H1 (cell line): ENCODE data around the gene GHRH. TPM values are rescaled to one million over a fixed set of nuclear protein-coding genes. Genes with fewer than 3 reads are reported as not detected.

ENCODE experiments used
- CTCF ChIA-PET: fragments of 300-600 bp; sonication (Branson Sonifier 250); formaldehyde crosslinking; loops from one replicate; lab custom pipeline; 2021; ENCODE audit not compliant: partially characterized antibody; lab: Charles Lee
- POLR2A ChIA-PET: fragments of 300-600 bp; sonication (Branson Sonifier 250); formaldehyde crosslinking; loops from one replicate; lab custom pipeline; 2021; ENCODE audit warnings: inconsistent platforms; ENCODE audit not compliant: partially characterized antibody; lab: Charles Lee
- DNase-seq, 2 experiments: peaks; one replicate each; pipeline versions ENCODE4 v3.0.0 to v3.0.0-alpha.2; 2010 to 2022; ENCODE audit warnings: low spot score in 2 of 2, low read depth in 1 of 2, mixed read lengths in 1 of 2
- FAIRE-seq: peaks from 2 replicates; lab custom pipeline; 2011; peaks lifted over from hg19 to GRCh38; lab: Jason Lieb, UNC
- H2AFZ ChIP-seq: 2 replicates; pipeline ENCODE4 v1.8.1; 2012; ENCODE audit warnings: low read length, inconsistent platforms
- H2AK5ac ChIP-seq: 2 replicates; pipeline ENCODE4 v1.6.1; 2013; ENCODE audit warnings: low read depth, low read length
- H2BK120ac ChIP-seq: replicated peaks from 2 replicates; pipeline ENCODE3; 2013; ENCODE audit warnings: low read depth, low read length, inconsistent platforms
- H2BK12ac ChIP-seq: 2 replicates; pipeline ENCODE4 v1.6.1; 2013; ENCODE audit warnings: low read depth, low read length
- H2BK15ac ChIP-seq: 2 replicates; pipeline ENCODE4 v1.6.1; 2013; ENCODE audit warnings: low read length
- H2BK20ac ChIP-seq: 2 replicates; pipeline ENCODE4 v1.6.1; 2013; ENCODE audit warnings: low read length
- H2BK5ac ChIP-seq: 2 replicates; pipeline ENCODE4 v1.6.1; 2013; ENCODE audit warnings: low read depth, low read length
- H3K14ac ChIP-seq: 2 replicates; pipeline ENCODE4 v1.6.1; 2013; ENCODE audit warnings: inconsistent platforms; ENCODE audit not compliant: insufficient read length
- H3K18ac ChIP-seq: 2 replicates; pipeline ENCODE4 v1.6.1; 2013; ENCODE audit warnings: low read length; ENCODE audit errors: extremely low read depth
- H3K23ac ChIP-seq: 2 replicates; pipeline ENCODE4 v1.6.1; 2013; ENCODE audit warnings: inconsistent platforms; ENCODE audit not compliant: insufficient read length
- H3K23me2 ChIP-seq: 2 replicates; pipeline ENCODE4 v1.6.1; 2013; ENCODE audit warnings: low read depth, low read length
- H3K27ac ChIP-seq: 2 replicates; pipeline ENCODE4 v1.6.1; 2011; ENCODE audit warnings: low read depth, low read length, inconsistent platforms
- H3K27me3 ChIP-seq, 4 experiments: replicated peaks in 1 of 4; 1 replicate in 1 of 4; 2 replicates in 3 of 4; pipeline versions ENCODE4 v1.6.1 to v1.8.1; 2011 to 2013; ENCODE audit warnings: low read length in 3 of 4, mild to moderate bottlenecking in 3 of 4, inconsistent platforms in 2 of 4, mixed read lengths in 2 of 4, moderate library complexity in 1 of 4; ENCODE audit not compliant: control insufficient read depth in 3 of 4, insufficient read depth in 3 of 4; ENCODE audit errors: extremely low read depth in 1 of 4
- H3K36me3 ChIP-seq, 4 experiments: 2 replicates each; pipeline versions ENCODE4 v1.6.1 to v1.8.1; 2011 to 2013; ENCODE audit warnings: mild to moderate bottlenecking in 4 of 4, low read length in 3 of 4, moderate library complexity in 2 of 4, control low read depth in 1 of 4, inconsistent platforms in 1 of 4; ENCODE audit not compliant: insufficient read depth in 4 of 4, control insufficient read depth in 2 of 4
- H3K4ac ChIP-seq: replicated peaks from 2 replicates; pipeline ENCODE3; 2013; ENCODE audit warnings: low read length, low read depth, mixed read lengths, inconsistent platforms; ENCODE audit not compliant: insufficient read length
- H3K4me1 ChIP-seq, 4 experiments: replicated peaks in 1 of 4; 1 replicate in 1 of 4; 2 replicates in 3 of 4; pipeline versions ENCODE4 v1.6.1 to v1.8.1; 2011 to 2013; ENCODE audit warnings: low read length in 3 of 4, inconsistent platforms in 2 of 4, mixed read lengths in 1 of 4; ENCODE audit not compliant: insufficient read depth in 4 of 4, control insufficient read depth in 3 of 4
- H3K4me2 ChIP-seq, 2 experiments: 2 replicates each; pipeline versions ENCODE4 v1.6.1 to v1.8.1; 2011 to 2013; ENCODE audit warnings: low read depth in 2 of 2, low read length in 2 of 2, control low read depth in 1 of 2, inconsistent platforms in 1 of 2, mild to moderate bottlenecking in 1 of 2; ENCODE audit not compliant: insufficient read depth in 1 of 2
- H3K4me3 ChIP-seq, 4 experiments: fragments of 200-600, 300-600 bp in 1 of 4; sonication (generic), shearing (Covaris generic), sonication (Bioruptor Twin) in 1 of 4; 2 replicates each; pipeline versions ENCODE4 v1.5.1 to v1.8.1; 2011 to 2016; ENCODE audit warnings: low read length in 4 of 4, low read depth in 3 of 4, control low read depth in 2 of 4, inconsistent platforms in 2 of 4, mild to moderate bottlenecking in 2 of 4, mixed read lengths in 1 of 4, moderate library complexity in 1 of 4; ENCODE audit not compliant: insufficient read depth in 2 of 4; ENCODE audit errors: extremely low read depth in 1 of 4
- H3K56ac ChIP-seq: replicated peaks from 2 replicates; pipeline ENCODE3; 2013; ENCODE audit warnings: low read depth, mild to moderate bottlenecking, mixed read lengths, low read length, inconsistent platforms; ENCODE audit not compliant: insufficient read length
- H3K79me1 ChIP-seq: 2 replicates; pipeline ENCODE4 v1.6.1; 2013; ENCODE audit warnings: low read depth, low read length, control low read depth
- H3K79me2 ChIP-seq, 2 experiments: 2 replicates each; pipeline versions ENCODE4 v1.6.1 to v1.8.1; 2012 to 2013; ENCODE audit warnings: low read length in 2 of 2, mild to moderate bottlenecking in 2 of 2, inconsistent platforms in 1 of 2; ENCODE audit not compliant: insufficient read depth in 2 of 2, control insufficient read depth in 1 of 2
- H3K9ac ChIP-seq, 4 experiments: replicated peaks in 1 of 4; 1 replicate in 1 of 4; 2 replicates in 3 of 4; pipeline versions ENCODE4 v1.6.1 to v1.8.1; 2011 to 2013; ENCODE audit warnings: low read depth in 3 of 4, low read length in 3 of 4, control low read depth in 2 of 4, mild to moderate bottlenecking in 2 of 4, moderate library complexity in 2 of 4, inconsistent platforms in 1 of 4; ENCODE audit errors: extremely low read depth in 1 of 4
- H3K9me3 ChIP-seq, 2 experiments: 2 replicates each; pipeline versions ENCODE4 v1.6.1 to v1.8.1; 2012 to 2013; ENCODE audit warnings: mild to moderate bottlenecking in 2 of 2, moderate library complexity in 2 of 2, control low read depth in 1 of 2, inconsistent platforms in 1 of 2, low read depth in 1 of 2, low read length in 1 of 2, mixed read lengths in 1 of 2; ENCODE audit not compliant: insufficient read depth in 2 of 2
- H4K20me1 ChIP-seq, 2 experiments: replicated peaks in 1 of 2; 2 replicates each; pipeline versions ENCODE3 to v1.8.1; 2011 to 2013; ENCODE audit warnings: inconsistent platforms in 2 of 2, low read length in 2 of 2, mild to moderate bottlenecking in 1 of 2; ENCODE audit not compliant: insufficient read depth in 2 of 2, control insufficient read depth in 1 of 2
- H4K5ac ChIP-seq: 2 replicates; pipeline ENCODE4 v1.6.1; 2013; ENCODE audit warnings: low read length, low read depth, mixed read lengths, inconsistent platforms; ENCODE audit not compliant: insufficient read length
- H4K8ac ChIP-seq: 2 replicates; pipeline ENCODE4 v1.8.0; 2013; ENCODE audit warnings: mild to moderate bottlenecking, moderate library complexity, low read length, inconsistent platforms; ENCODE audit not compliant: insufficient read depth; ENCODE audit errors: extremely low read depth
- H4K91ac ChIP-seq: replicated peaks from 2 replicates; pipeline ENCODE3; 2013; ENCODE audit warnings: low read length, mixed read lengths, inconsistent platforms; ENCODE audit not compliant: insufficient read length
- RAD21 ChIP-seq, 2 experiments: IDR thresholded peaks in 1 of 2; conservative IDR thresholded peaks in 1 of 2; 2 replicates each; pipeline ENCODE4 v1.6.1; 2011; ENCODE audit warnings: low read depth in 2 of 2, low read length in 2 of 2, improper control_type of control experiment in 1 of 2, inconsistent platforms in 1 of 2, mild to moderate bottlenecking in 1 of 2, moderate library complexity in 1 of 2
- WGBS, 2 experiments: shearing (Covaris generic) in 1 of 2; methylation state at CpG; one replicate each; pipeline versions ENCODE4 v1.1.6 to v1.1.7; 2013 to 2015; ENCODE audit warnings: low lambda C conversion rate in 2 of 2, mixed read lengths in 2 of 2, inconsistent platforms in 1 of 2, low coverage in 1 of 2, missing lambda C conversion rate in 1 of 2; ENCODE audit not compliant: insufficient replicate concordance in 2 of 2, insufficient coverage in 1 of 2, insufficient read length in 1 of 2; ENCODE audit errors: extremely low coverage in 1 of 2, missing lambda C conversion rate in 1 of 2; 5-methylcytosine and 5-hydroxymethylcytosine counted together
- polyA plus RNA-seq, 7 experiments: library from polyadenylated mRNA; depleted of rRNA in 3 of 7; stranded (reverse) in 5 of 7; unstranded in 2 of 7; fragments of >200 nt in 5 of 7; fragments of 200-250 nt in 2 of 7; gene quantifications; 1 replicate in 5 of 7; 2 replicates in 1 of 7; 4 replicates in 1 of 7; pipeline versions ENCODE4 v1.2.1 to v1.2.3, GENCODE V29; 2011 to 2013; ENCODE audit warnings: missing spikeins in 2 of 7, mixed read lengths in 2 of 7
- total RNA-seq: library from RNA; stranded (reverse); fragmentation: NEBNext Ultra II Directional; extraction: Animal tissue kit (Norgen Biotek cat#: 25700); gene quantifications from 2 replicates; pipeline ENCODE4 v1.2.1, GENCODE V29; 2021
- TF ChIP-seq, protein P1 (sequence below), 3 experiments: IDR thresholded peaks; 1 replicate in 2 of 3; 2 replicates in 1 of 3; pipeline versions ENCODE4 v1.5.1 to v1.6.1; 2011; ENCODE audit warnings: low read length in 3 of 3, mild to moderate bottlenecking in 3 of 3, inconsistent platforms in 2 of 3, low read depth in 1 of 3, moderate library complexity in 1 of 3; ENCODE audit not compliant: insufficient read depth in 1 of 3; ENCODE audit errors: control extremely low read depth in 1 of 3

The GHRH gene
- total and polyA plus RNA-seq, 2 of the 8 experiments (the other 6 are each of a cell fraction or from before 2014, with no cell fraction given): not detected

DNA sequence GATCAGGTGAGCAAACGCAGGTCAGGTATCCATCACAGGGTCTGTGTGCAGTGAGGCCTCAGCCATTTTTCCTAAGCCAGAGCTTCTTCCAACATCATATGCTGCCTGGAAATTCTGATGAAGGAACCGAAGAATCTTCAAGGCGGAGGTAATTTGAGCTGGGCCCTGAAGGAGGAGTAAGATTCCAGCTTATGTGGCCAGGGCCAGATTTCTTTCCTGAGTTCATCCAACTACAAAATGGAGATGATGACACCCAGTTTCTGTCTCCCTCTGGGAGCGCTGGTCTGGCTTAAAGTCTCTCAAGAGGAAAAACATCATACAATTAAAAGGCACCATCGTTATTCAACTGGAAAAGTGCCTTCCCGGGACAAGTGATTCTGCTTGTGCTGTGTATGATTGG lies 20.9 kb upstream of the GHRH start:
- Histone ChIP-seq H2BK12ac (no peak overlapping the region), H3K4ac (no peak overlapping the region), H3K18ac (no peak overlapping the region), H3K9ac (no peak overlapping the region), H2BK5ac (no peak overlapping the region), H3K56ac (no peak overlapping the region), H3K27me3 (0 out of 7 replicates have a peak, but pooled peaks cover 0 to 4% (median 0%) of the 10 kb centered on the region in 4 experiments), H2BK120ac (no peak overlapping the region), H3K79me1 (no peaks in the 10 kb centered on the region), H2AK5ac (no peak overlapping the region), H3K36me3 (no peaks in the 10 kb centered on the region), H3K27ac (no peak overlapping the region), H3K4me2 (no peak overlapping the region), H2BK15ac (no peak overlapping the region), H4K20me1 (no peaks in the 10 kb centered on the region), H3K4me1 (peaks cover 0 to 16% (median 0%) of the 10 kb centered on the region in 4 experiments; a peak in 3 of 7 replicates), H4K8ac (no peak overlapping the region), H2AFZ (peak overlapping the region; percentile 76), H3K9me3 (no peaks in the 10 kb centered on the region), H3K23me2 (no peaks in the 10 kb centered on the region), H3K14ac (no peak overlapping the region), H3K23ac (no peak overlapping the region), H3K79me2 (no peaks in the 10 kb centered on the region), H4K91ac (no peak overlapping the region), H4K5ac (no peak overlapping the region), H3K4me3 (no peak overlapping the region), H2BK20ac (no peak overlapping the region)
- ChIA-PET CTCF (interaction anchor here (0.7 to 8.2 kb wide), 16 partner anchors 9 to 251 kb away, joined by 3 to 91 read pairs (median 4); no protein-coding TSS in a partner anchor), POLR2A (interaction anchor here (1.2 kb wide), 2 partner anchors 66 to 228 kb away, joined by 3 to 4 read pairs; no protein-coding TSS in a partner anchor)
- 79% methylated on average over 6 of the region's 6 CpGs; no CpG with 5 or more reads in 1 of the 2 experiments for WGBS, 2 experiments
- DNase-seq (no peak), FAIRE-seq (peak; percentile 42)
- TF ChIP-seq RAD21 (IDR thresholded peaks at IDR 0.05 in 1 of 2, conservative IDR thresholded peaks at IDR 0.05 in 1 of 2; ENCODE audit: low read depth in 2 of 2, low read length in 2 of 2): peak; percentile 70 to 73
- TF ChIP-seq, protein P1, sequence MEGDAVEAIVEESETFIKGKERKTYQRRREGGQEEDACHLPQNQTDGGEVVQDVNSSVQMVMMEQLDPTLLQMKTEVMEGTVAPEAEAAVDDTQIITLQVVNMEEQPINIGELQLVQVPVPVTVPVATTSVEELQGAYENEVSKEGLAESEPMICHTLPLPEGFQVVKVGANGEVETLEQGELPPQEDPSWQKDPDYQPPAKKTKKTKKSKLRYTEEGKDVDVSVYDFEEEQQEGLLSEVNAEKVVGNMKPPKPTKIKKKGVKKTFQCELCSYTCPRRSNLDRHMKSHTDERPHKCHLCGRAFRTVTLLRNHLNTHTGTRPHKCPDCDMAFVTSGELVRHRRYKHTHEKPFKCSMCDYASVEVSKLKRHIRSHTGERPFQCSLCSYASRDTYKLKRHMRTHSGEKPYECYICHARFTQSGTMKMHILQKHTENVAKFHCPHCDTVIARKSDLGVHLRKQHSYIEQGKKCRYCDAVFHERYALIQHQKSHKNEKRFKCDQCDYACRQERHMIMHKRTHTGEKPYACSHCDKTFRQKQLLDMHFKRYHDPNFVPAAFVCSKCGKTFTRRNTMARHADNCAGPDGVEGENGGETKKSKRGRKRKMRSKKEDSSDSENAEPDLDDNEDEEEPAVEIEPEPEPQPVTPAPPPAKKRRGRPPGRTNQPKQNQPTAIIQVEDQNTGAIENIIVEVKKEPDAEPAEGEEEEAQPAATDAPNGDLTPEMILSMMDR (IDR thresholded peaks at IDR 0.05; ENCODE audit: control extremely low read depth in 1 of 3, insufficient read depth in 1 of 3, low read depth in 1 of 3, low read length in 3 of 3): peak in 2 of 3 experiments; percentile 41 to 56; a peak in 2 of 4 replicates
